H9 (cell line): Measurements from ENCODE around the gene TRIM75. TPM values are rescaled to one million over a fixed set of nuclear protein-coding genes. Genes with fewer than 3 reads are reported as not detected.

Source experiments
- DNase-seq: peaks from one replicate; pipeline ENCODE4 v3.0.0-alpha.2; 2017
- H2AFZ ChIP-seq: one replicate; pipeline ENCODE4 v1.6.1; 2013; ENCODE audit warnings: mild to moderate bottlenecking, low read length, control low read depth, moderate library complexity
- H2AK5ac ChIP-seq: 2 replicates; pipeline ENCODE4 v1.6.1; 2013; ENCODE audit warnings: low read length, control low read depth, mixed read lengths; ENCODE audit not compliant: insufficient read length
- H2BK120ac ChIP-seq: one replicate; pipeline ENCODE4 v1.6.1; 2013; ENCODE audit warnings: low read depth, mild to moderate bottlenecking, low read length, control low read depth, inconsistent platforms; ENCODE audit not compliant: poor library complexity, severe bottlenecking
- H2BK12ac ChIP-seq: 2 replicates; pipeline ENCODE4 v1.6.1; 2013; ENCODE audit warnings: low read length, control low read depth, mixed read lengths, low read depth; ENCODE audit not compliant: insufficient read length
- H2BK15ac ChIP-seq: 2 replicates; pipeline ENCODE4 v1.6.1; 2013; ENCODE audit warnings: low read depth, low read length, control low read depth
- H2BK20ac ChIP-seq: one replicate; pipeline ENCODE4 v1.6.1; 2013; ENCODE audit warnings: low read depth, mild to moderate bottlenecking, low read length, control low read depth, inconsistent platforms; ENCODE audit not compliant: poor library complexity, severe bottlenecking
- H2BK5ac ChIP-seq: 2 replicates; pipeline ENCODE4 v1.6.1; 2013; ENCODE audit warnings: low read length, control low read depth, mixed read lengths; ENCODE audit not compliant: insufficient read length
- H3K14ac ChIP-seq: 2 replicates; pipeline ENCODE4 v1.6.1; 2013; ENCODE audit warnings: low read length, control low read depth; ENCODE audit not compliant: insufficient read depth
- H3K18ac ChIP-seq: 2 replicates; pipeline ENCODE4 v1.6.1; 2013; ENCODE audit warnings: low read depth, mild to moderate bottlenecking, mixed read lengths, low read length, control low read depth; ENCODE audit not compliant: insufficient read length
- H3K23ac ChIP-seq: 2 replicates; pipeline ENCODE4 v1.6.1; 2013; ENCODE audit warnings: low read length, control low read depth, mixed read lengths, low read depth; ENCODE audit not compliant: insufficient read length
- H3K23me2 ChIP-seq: 2 replicates; pipeline ENCODE4 v1.6.1; 2013; ENCODE audit warnings: low read depth, mild to moderate bottlenecking, mixed read lengths, low read length, control low read depth; ENCODE audit not compliant: insufficient read length, poor library complexity, severe bottlenecking
- H3K27ac ChIP-seq: 2 replicates; pipeline ENCODE4 v1.5.1; 2013; ENCODE audit warnings: low read length, control low read depth, mixed read lengths, low read depth; ENCODE audit not compliant: insufficient read length
- H3K27me3 ChIP-seq: 2 replicates; pipeline ENCODE4 v1.6.1; 2013; ENCODE audit warnings: low read length, control low read depth, inconsistent platforms; ENCODE audit not compliant: insufficient read depth
- H3K4ac ChIP-seq: 2 replicates; pipeline ENCODE4 v1.6.1; 2013; ENCODE audit warnings: low read depth, mild to moderate bottlenecking, control low read depth, inconsistent platforms, low read length, moderate library complexity
- H3K4me1 ChIP-seq: 2 replicates; pipeline ENCODE4 v1.6.1; 2013; ENCODE audit warnings: low read length, control low read depth, inconsistent platforms; ENCODE audit not compliant: insufficient read depth
- H3K4me2 ChIP-seq: 2 replicates; pipeline ENCODE4 v1.6.1; 2013; ENCODE audit warnings: low read length, control low read depth, mixed read lengths; ENCODE audit not compliant: insufficient read length, insufficient read depth
- H3K56ac ChIP-seq: 2 replicates; pipeline ENCODE4 v1.6.1; 2013; ENCODE audit warnings: low read depth, mild to moderate bottlenecking, mixed read lengths, low read length, control low read depth; ENCODE audit not compliant: insufficient read length
- H3K79me1 ChIP-seq: 2 replicates; pipeline ENCODE4 v1.6.1; 2013; ENCODE audit warnings: low read depth, mild to moderate bottlenecking, moderate library complexity, low read length, control low read depth, inconsistent platforms; ENCODE audit not compliant: insufficient read depth, poor library complexity, severe bottlenecking
- H3K79me2 ChIP-seq: 2 replicates; pipeline ENCODE4 v1.6.1; 2013; ENCODE audit warnings: low read length, control low read depth, inconsistent platforms; ENCODE audit not compliant: insufficient read depth
- H3K9ac ChIP-seq: 2 replicates; pipeline ENCODE4 v1.6.1; 2013; ENCODE audit warnings: low read length, control low read depth, mixed read lengths; ENCODE audit not compliant: insufficient read length; ENCODE audit errors: extremely low read depth
- H3K9me3 ChIP-seq: one replicate; pipeline ENCODE4 v1.6.1; 2013; ENCODE audit warnings: low read depth, low read length, inconsistent platforms; ENCODE audit not compliant: control insufficient read depth
- H3T11ph ChIP-seq: one replicate; pipeline ENCODE4 v1.6.1; 2013; ENCODE audit warnings: mild to moderate bottlenecking, low read length, control low read depth, inconsistent platforms
- H4K20me1 ChIP-seq: one replicate; pipeline ENCODE4 v1.6.1; 2013; ENCODE audit not compliant: control insufficient read depth, insufficient read length, insufficient read depth
- H4K5ac ChIP-seq: 2 replicates; pipeline ENCODE4 v1.6.1; 2013; ENCODE audit warnings: low read depth, mild to moderate bottlenecking, mixed read lengths, low read length, control low read depth; ENCODE audit not compliant: insufficient read length
- H4K8ac ChIP-seq: replicated peaks from 2 replicates; pipeline ENCODE4 v1.6.1; 2013; ENCODE audit warnings: low read length, control low read depth, mixed read lengths, low read depth; ENCODE audit not compliant: insufficient read length
- H4K91ac ChIP-seq: 2 replicates; pipeline ENCODE4 v1.6.1; 2013; ENCODE audit warnings: low read depth, mild to moderate bottlenecking, moderate library complexity, mixed read lengths, low read length, control low read depth; ENCODE audit not compliant: insufficient read length
- H3K27ac Mint-ChIP-seq, 3 experiments: 2 replicates in 2 of 3; 3 replicates in 1 of 3; pipeline ENCODE4 v1.8.0; 2020 to 2021; ENCODE audit warnings: mixed read lengths in 3 of 3, mild to moderate bottlenecking in 1 of 3, moderate library complexity in 1 of 3
- H3K27me3 Mint-ChIP-seq: 2 replicates; pipeline ENCODE4 v1.8.0; 2021; ENCODE audit warnings: low read depth, mild to moderate bottlenecking, moderate library complexity, mixed read lengths
- H3K36me3 Mint-ChIP-seq, 3 experiments: 2 replicates in 2 of 3; 3 replicates in 1 of 3; pipeline ENCODE4 v1.8.0; 2020 to 2021; ENCODE audit warnings: low read depth in 3 of 3, mixed read lengths in 3 of 3; ENCODE audit not compliant: insufficient read depth in 1 of 3
- H3K4me1 Mint-ChIP-seq, 2 experiments: 2 replicates each; pipeline ENCODE4 v1.8.0; 2020; ENCODE audit warnings: mixed read lengths in 2 of 2
- H3K4me3 Mint-ChIP-seq, 2 experiments: 2 replicates in 1 of 2; 3 replicates in 1 of 2; pipeline ENCODE4 v1.8.0; 2020 to 2021; ENCODE audit warnings: mild to moderate bottlenecking in 2 of 2, mixed read lengths in 2 of 2, moderate library complexity in 1 of 2
- H3K9me3 Mint-ChIP-seq, 2 experiments: 2 replicates in 1 of 2; 3 replicates in 1 of 2; pipeline ENCODE4 v1.8.0; 2020; ENCODE audit warnings: mild to moderate bottlenecking in 2 of 2, mixed read lengths in 2 of 2, moderate library complexity in 1 of 2
- CTCF ChIP-seq: fragments of 200-600 bp; sonication (generic); conservative IDR thresholded peaks from 3 replicates; pipeline ENCODE4 v1.8.0; 2021; ENCODE audit warnings: antibody characterized with exemption, mild to moderate bottlenecking
- WGBS: extraction: QIAGEN DNeasy Blood & Tissue Kit; methylation state at CpG from one replicate; pipeline ENCODE4 v1.1.7; 2013; ENCODE audit warnings: missing lambda C conversion rate, low lambda C conversion rate, mixed read lengths; ENCODE audit not compliant: insufficient read length; ENCODE audit errors: extremely low coverage; 5-methylcytosine and 5-hydroxymethylcytosine counted together
- total RNA-seq: library from RNA; stranded (reverse); gene quantifications from 2 replicates; pipeline ENCODE4 v1.2.1, GENCODE V29; 2021

The TRIM75 gene
- total RNA-seq, 1 experiment from 2014 or later = not detected

DNA sequence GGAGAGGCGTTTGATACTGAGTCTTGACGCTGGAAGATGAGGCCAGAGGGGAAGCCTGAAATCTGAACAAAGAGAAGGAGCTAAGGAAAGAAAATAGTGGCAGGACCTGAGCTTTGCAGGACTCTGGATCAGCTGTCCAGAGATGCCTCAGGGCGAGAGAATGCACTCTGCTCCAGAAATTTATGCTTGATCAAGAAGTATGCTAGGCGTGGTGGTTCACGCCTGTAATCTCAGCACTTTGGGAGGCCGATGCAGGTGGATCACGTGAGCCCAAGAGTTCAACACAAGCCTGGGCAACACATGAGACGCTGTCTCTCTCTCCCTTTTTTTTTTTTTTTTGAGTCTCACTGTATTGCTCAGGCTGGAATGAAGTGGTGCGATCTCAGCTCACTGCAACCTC, 1.9 kb downstream of the TRIM75 start:
- H2BK5ac ChIP-seq = no peak overlapping the region
- TF ChIP-seq CTCF = no peak
- no peaks in the 10 kb centered on the region for H3K79me2 ChIP-seq
- no CpG with 5 or more reads among the region's 9 CpGs for WGBS
- no peaks in the 10 kb centered on the region for H4K20me1 ChIP-seq
- no peak overlapping the region for H2AFZ ChIP-seq
- no peak overlapping the region for H4K5ac ChIP-seq
- H3K9ac ChIP-seq = no peak overlapping the region
- no peak overlapping the region for H2AK5ac ChIP-seq
- no peaks in the 10 kb centered on the region for H3K27me3 Mint-ChIP-seq
- H3K23me2 ChIP-seq = no peaks in the 10 kb centered on the region
- peaks cover 7 to 13% of the 10 kb centered on the region in 2 experiments for H3K4me1 Mint-ChIP-seq
- H3K27me3 ChIP-seq = no peaks in the 10 kb centered on the region
- no peak overlapping the region for H4K91ac ChIP-seq
- no peak overlapping the region for H3K4me3 Mint-ChIP-seq
- H3K27ac Mint-ChIP-seq = no peak overlapping the region
- no peak overlapping the region for H4K8ac ChIP-seq
- no peaks in the 10 kb centered on the region for H3K36me3 Mint-ChIP-seq
- no peak overlapping the region for H3K4me2 ChIP-seq
- no peak overlapping the region for H3K18ac ChIP-seq
- H2BK120ac ChIP-seq = no peak overlapping the region
- no peaks in the 10 kb centered on the region for H3K79me1 ChIP-seq
- H2BK12ac ChIP-seq = no peak overlapping the region
- no peak overlapping the region for H2BK20ac ChIP-seq
- H3K9me3 Mint-ChIP-seq = no peaks in the 10 kb centered on the region
- no peak for DNase-seq
- no peak overlapping the region for H3K4ac ChIP-seq
- H3K56ac ChIP-seq = no peak overlapping the region
- no peak overlapping the region for H2BK15ac ChIP-seq
- no peak overlapping the region for H3T11ph ChIP-seq
- H3K4me1 ChIP-seq = no peaks in the 10 kb centered on the region
- no peak overlapping the region for H3K27ac ChIP-seq
- no peaks in the 10 kb centered on the region for H3K9me3 ChIP-seq
- no peak overlapping the region for H3K23ac ChIP-seq
- no peak overlapping the region for H3K14ac ChIP-seq
